ENCODE data around the gene MICAL2. TPM values are rescaled to one million over a fixed set of nuclear protein-coding genes. Genes with fewer than 3 reads are reported as not detected.
A peak's percentile ranks its signal among the peaks of the same experiment; 100 is the strongest.

MICAL2 gene
- total RNA-seq, 4 donors from 2014 or later = 24.7 to 53.7 (median 37.0) TPM

DNA sequence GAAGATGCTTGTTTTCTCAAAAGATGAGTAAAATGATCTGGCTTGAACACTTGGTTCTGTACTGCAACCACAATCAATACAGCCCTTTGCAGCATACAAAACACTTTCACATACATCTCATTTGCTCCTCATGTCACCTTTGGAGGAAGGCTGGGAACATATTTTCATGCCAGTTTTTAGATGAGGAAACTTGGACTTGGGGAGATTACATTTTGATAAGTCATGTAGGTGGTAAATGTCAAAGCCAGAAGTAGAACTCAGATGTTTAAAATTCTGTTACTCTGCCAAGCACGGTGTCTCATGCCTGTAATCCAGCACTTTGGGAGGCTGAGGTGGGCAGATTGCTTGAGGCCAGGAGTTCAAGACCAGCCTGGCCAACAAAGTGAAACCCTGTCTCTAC lies 121.8 kb downstream of the MICAL2 start:
- peaks cover 7 to 9% of the 10 kb centered on the region in 2 donors for H3K4me1 ChIP-seq

DNA sequence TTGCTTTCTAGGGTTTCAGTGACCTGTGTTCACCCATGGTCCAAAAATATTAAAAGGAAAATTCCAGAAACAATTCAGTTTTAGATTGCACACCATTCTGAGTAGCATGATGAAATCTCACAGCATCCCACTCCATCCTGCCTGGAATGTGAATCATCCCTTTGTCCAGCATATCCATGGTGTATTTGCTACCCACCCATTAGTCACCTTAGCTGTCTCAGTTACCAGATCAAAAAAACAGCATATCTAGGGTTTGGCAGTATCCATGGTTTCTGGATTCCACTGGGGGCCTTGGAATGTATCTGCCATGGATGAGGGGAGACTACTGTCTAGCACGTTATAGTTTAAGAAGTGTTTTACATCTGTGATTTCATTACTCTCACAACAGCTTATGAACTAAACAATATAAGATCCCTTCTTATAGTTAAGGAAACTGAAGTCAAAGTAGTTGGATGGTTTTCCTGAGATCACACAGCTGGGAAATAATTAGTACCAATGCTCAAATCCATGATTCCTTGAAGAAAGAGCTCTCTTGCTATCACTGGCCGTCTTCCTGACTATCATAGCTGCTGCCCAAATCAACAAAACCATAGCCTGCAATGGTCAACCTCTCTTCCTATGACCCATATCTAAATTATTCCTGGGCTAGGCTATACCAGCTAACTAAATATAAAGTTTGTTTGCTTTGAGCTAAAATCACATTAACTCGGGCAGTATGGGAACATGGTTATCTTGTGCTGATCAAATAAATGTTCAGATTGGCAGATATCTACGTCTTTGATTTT lies 122.6 kb downstream of the MICAL2 start:
- Histone ChIP-seq H3K36me3 (peaks cover 0 to 3% of the 10 kb centered on the region in 2 donors), H3K9me3 (no peaks in the 10 kb centered on the region), H3K27ac (no peak overlapping the region), H3K27me3 (no peaks in the 10 kb centered on the region), H3K4me3 (no peak overlapping the region), H3K4me1 (peaks cover 7 to 9% of the 10 kb centered on the region in 2 donors)
- intact Hi-C loops (cut with DNase I; ENCODE audit: low total_unique reads) = no loop called here
- in situ Hi-C loops (cut with MboI; ENCODE audit: low sequenced_read_pairs in 4 of 4) = no loop called here
- no peak for ATAC-seq
- no peak for DNase-seq
- TF ChIP-seq, protein P1, sequence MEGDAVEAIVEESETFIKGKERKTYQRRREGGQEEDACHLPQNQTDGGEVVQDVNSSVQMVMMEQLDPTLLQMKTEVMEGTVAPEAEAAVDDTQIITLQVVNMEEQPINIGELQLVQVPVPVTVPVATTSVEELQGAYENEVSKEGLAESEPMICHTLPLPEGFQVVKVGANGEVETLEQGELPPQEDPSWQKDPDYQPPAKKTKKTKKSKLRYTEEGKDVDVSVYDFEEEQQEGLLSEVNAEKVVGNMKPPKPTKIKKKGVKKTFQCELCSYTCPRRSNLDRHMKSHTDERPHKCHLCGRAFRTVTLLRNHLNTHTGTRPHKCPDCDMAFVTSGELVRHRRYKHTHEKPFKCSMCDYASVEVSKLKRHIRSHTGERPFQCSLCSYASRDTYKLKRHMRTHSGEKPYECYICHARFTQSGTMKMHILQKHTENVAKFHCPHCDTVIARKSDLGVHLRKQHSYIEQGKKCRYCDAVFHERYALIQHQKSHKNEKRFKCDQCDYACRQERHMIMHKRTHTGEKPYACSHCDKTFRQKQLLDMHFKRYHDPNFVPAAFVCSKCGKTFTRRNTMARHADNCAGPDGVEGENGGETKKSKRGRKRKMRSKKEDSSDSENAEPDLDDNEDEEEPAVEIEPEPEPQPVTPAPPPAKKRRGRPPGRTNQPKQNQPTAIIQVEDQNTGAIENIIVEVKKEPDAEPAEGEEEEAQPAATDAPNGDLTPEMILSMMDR (IDR thresholded peaks at IDR 0.05 in 4 of 5, conservative IDR thresholded peaks at IDR 0.05 in 1 of 5) = no peak
- no peak for TF ChIP-seq POLR2A (IDR thresholded peaks at IDR 0.05)

More for the DNA sequence above, 121.8 kb downstream of the MICAL2 start:
- intact Hi-C loops (cut with DNase I; ENCODE audit: low total_unique reads) (no loop called here), in situ Hi-C loops (cut with MboI; ENCODE audit: low sequenced_read_pairs in 4 of 4) (no loop called here)
- DNase-seq = no peak
- Histone ChIP-seq H3K27ac (no peak overlapping the region), H3K27me3 (no peaks in the 10 kb centered on the region), H3K9me3 (no peaks in the 10 kb centered on the region), H3K36me3 (peaks cover 0 to 12% of the 10 kb centered on the region in 2 donors), H3K4me3 (no peak overlapping the region)
- no peak for ATAC-seq
- TF ChIP-seq, protein P1 (IDR thresholded peaks at IDR 0.05 in 4 of 5, conservative IDR thresholded peaks at IDR 0.05 in 1 of 5) = no peak
- TF ChIP-seq POLR2A (IDR thresholded peaks at IDR 0.05) = no peak

DNA sequence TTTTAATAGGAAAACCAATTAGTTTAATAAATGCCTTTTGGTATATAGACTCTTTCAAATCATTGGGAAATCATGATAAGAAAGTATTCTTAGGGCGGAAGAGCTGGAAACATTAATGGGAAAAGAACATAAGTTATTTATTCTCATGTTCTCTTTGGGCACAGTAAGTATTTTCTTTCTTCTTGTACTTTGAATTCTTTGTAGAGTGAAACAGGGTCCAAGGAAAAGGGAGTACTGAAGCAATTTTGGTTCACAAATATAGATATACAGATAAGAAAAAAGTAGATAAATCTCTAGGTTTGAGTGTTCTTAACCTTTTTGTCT lies 123.2 kb downstream of the MICAL2 start:
- no peak for TF ChIP-seq POLR2A (IDR thresholded peaks at IDR 0.05)
- TF ChIP-seq, protein P1 (IDR thresholded peaks at IDR 0.05 in 4 of 5, conservative IDR thresholded peaks at IDR 0.05 in 1 of 5) = no peak
- intact Hi-C loops (cut with DNase I; ENCODE audit: low total_unique reads) = no loop called here
- no peaks in the 10 kb centered on the region for H3K27me3 ChIP-seq
- no peaks in the 10 kb centered on the region for H3K36me3 ChIP-seq
- H3K4me1 ChIP-seq = peaks cover 7 to 9% of the 10 kb centered on the region in 2 donors
- DNase-seq = no peak
- H3K4me3 ChIP-seq = no peak overlapping the region
- in situ Hi-C loops (cut with MboI; ENCODE audit: low sequenced_read_pairs in 4 of 4) = no loop called here
- no peaks in the 10 kb centered on the region for H3K9me3 ChIP-seq
- no peak overlapping the region for H3K27ac ChIP-seq
- ATAC-seq = no peak

DNA sequence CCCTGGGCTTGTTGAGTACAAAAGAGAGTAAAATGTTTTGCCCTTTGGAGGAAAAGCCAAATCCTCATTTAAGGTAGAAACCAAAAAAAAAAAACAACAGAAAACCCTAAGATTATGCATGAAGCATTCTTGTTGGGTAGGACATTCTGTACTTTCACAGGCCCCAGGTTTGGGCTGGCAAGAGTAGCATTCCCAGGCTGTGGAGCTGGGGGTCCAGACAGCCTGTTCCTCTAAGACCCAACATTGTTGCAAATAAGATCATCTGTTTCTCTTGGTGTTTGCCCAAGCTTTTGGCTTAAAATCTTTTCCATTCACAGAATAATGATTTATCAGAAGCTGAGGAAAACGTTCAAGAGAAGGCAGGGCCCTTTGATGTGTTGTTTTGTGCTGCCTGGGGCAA lies 123.8 kb downstream of the MICAL2 start:
- no peak for DNase-seq
- Histone ChIP-seq H3K36me3 (no peaks in the 10 kb centered on the region), H3K27me3 (no peaks in the 10 kb centered on the region), H3K4me3 (no peak overlapping the region), H3K9me3 (no peaks in the 10 kb centered on the region), H3K27ac (peak overlapping the region in 1 of 4 donors; percentile 92), H3K4me1 (peaks cover 7 to 9% of the 10 kb centered on the region in 2 donors)
- in situ Hi-C loops (cut with MboI; ENCODE audit: low sequenced_read_pairs in 4 of 4) = no loop called here
- no peak for ATAC-seq
- TF ChIP-seq, protein P1 (IDR thresholded peaks at IDR 0.05 in 4 of 5, conservative IDR thresholded peaks at IDR 0.05 in 1 of 5) = no peak
- no peak for TF ChIP-seq POLR2A (IDR thresholded peaks at IDR 0.05)
- intact Hi-C loops (cut with DNase I; ENCODE audit: low total_unique reads) = no loop called here

Data from gastrocnemius medialis (tissue), 4 donors.